Activated CD4-positive, alpha-beta T cell treated with anti-CD3 and anti-CD28 coated beads for 36 hours (primary cell): Measurements from ENCODE around the gene POLG. TPM values are rescaled to one million over a fixed set of nuclear protein-coding genes. Genes with fewer than 3 reads are reported as not detected.
A peak's percentile ranks its signal among the peaks of the same experiment; 100 is the strongest.

Experiments used
- ATAC-seq: fragments of 200-7000 bp; cut with Tn5 transposase; one replicate; pipeline ENCODE4 v1.10.0; 2021; ENCODE audit warnings: mild to moderate bottlenecking, moderate library complexity
- CTCF ChIA-PET: fragments of 350-600 bp; sonication (Branson Sonifier 250); formaldehyde crosslinking; loops from one replicate; lab custom pipeline; 2021; ENCODE audit warnings: antibody characterized with exemption; lab: Charles Lee
- POLR2A ChIA-PET: fragments of 350-600 bp; sonication (Branson Sonifier 250); formaldehyde crosslinking; loops from one replicate; lab custom pipeline; 2021; ENCODE audit warnings: antibody characterized with exemption, inconsistent platforms; lab: Charles Lee
- DNase-seq: peaks from one replicate; pipeline ENCODE4 v3.0.0-alpha.2; 2020
- H3K27ac Mint-ChIP-seq: one replicate; pipeline ENCODE4 v1.8.0; 2021; ENCODE audit warnings: mixed read lengths
- H3K27me3 Mint-ChIP-seq: one replicate; pipeline ENCODE4 v1.8.0; 2021; ENCODE audit warnings: mixed read lengths
- H3K36me3 Mint-ChIP-seq: one replicate; pipeline ENCODE4 v1.8.0; 2021; ENCODE audit warnings: low read depth, mixed read lengths
- H3K4me1 Mint-ChIP-seq: one replicate; pipeline ENCODE4 v1.8.0; 2021; ENCODE audit warnings: mixed read lengths
- H3K4me3 Mint-ChIP-seq: one replicate; pipeline ENCODE4 v1.8.0; 2021; ENCODE audit warnings: mild to moderate bottlenecking, moderate library complexity, mixed read lengths
- H3K9me3 Mint-ChIP-seq: one replicate; pipeline ENCODE4 v1.8.0; 2021; ENCODE audit warnings: low read depth, mixed read lengths
- intact Hi-C, 2 experiments: fragments of 100-400 bp; cut with DNase I in 1 of 2; cut with micrococcal nuclease in 1 of 2; formaldehyde crosslinking; loops; one replicate each; pipeline versions ENCODE4 v1.14.2 to v1.15.1; 2022 to 2024; cut with DNase I, micrococcal nuclease
- total RNA-seq, 2 experiments: library from RNA; stranded (reverse); gene quantifications; one replicate each; pipeline ENCODE4 v1.2.3, GENCODE V29; 2021

Gene POLG
- total RNA-seq, 2 experiments from 2014 or later = 63.2 to 80.4 TPM

DNA sequence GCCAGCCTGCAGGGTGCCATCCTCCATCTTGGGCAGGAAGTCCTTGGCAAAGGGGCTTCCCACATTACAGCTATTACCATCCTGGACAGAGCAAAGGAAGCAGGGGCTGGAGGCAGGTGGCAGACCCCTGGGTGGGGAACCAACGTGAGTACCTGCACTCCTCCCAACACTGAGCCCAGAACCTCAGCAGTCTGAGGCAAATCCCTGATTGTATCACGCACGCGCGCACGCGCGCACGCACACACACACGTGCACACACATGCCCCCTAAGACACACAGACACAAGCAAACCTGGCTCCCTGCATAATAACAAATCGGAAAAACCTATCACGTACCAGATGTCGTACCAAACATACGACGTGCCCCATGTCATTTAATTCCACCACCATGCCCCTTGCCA lies 11.8 kb downstream of the POLG start:
- POLR2A ChIA-PET = no interaction called here
- Mint-ChIP-seq H3K36me3 (peaks cover 70% of the 10 kb centered on the region), H3K27ac (peak overlapping the region; percentile 4)

DNA sequence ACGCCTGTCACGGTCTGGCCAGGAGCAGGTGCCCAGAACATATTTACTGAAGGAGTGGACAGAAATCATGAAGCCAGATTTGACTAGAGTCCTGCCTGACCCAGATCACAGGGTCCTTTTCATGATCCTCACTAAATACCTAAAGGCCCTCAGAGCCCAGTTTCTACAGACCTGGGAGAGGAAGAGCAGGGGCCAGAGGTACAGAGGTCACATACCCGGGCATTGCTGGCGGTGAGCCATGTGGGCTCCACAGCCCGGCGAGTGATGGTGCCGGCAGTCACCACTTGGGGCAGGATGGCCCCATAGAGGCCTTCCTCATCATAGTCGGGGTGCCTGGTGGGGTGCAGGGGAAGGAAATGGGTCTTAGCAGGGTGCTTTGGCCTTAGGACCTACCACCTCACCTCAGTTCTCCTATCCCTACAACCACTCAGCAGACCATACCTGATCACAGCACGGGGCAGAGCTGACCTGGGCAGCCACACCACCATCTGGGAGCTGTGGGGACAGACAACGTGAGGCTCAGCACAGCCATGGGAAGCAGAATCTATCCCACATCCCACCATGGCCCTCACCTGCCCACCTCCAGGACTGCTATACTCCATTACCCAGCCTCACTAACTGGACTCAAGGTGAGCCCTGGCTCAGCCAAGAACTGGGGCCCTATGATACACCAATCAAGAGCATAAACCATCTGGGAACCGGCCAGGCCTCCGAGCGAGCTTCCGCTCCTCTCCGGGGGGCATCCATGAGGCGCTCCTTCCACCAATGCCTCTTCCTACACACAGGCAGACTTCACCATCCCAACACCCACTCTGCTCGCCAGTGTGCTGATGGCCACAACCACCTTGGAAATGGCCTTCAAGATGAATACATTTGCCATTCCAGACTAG lies 12.9 kb downstream of the POLG start:
- Mint-ChIP-seq H3K27ac (no peak overlapping the region), H3K27me3 (no peaks in the 10 kb centered on the region), H3K36me3 (peaks cover 71% of the 10 kb centered on the region), H3K4me3 (no peak overlapping the region), H3K9me3 (no peaks in the 10 kb centered on the region), H3K4me1 (peaks cover 14% of the 10 kb centered on the region)
- DNase-seq (no peak), ATAC-seq (no peak)
- intact Hi-C loops = no loop called here
- ChIA-PET CTCF (interaction anchor here (1.1 to 1.2 kb wide), 2 partner anchors 47 to 378 kb away, joined by 3 read pairs; no protein-coding TSS in a partner anchor), POLR2A (interaction anchor here (0.6 to 0.8 kb wide), 2 partner anchors 10 to 973 kb away, joined by 3 read pairs; no protein-coding TSS in a partner anchor)

More for the DNA sequence above, 11.8 kb downstream of the POLG start:
- CTCF ChIA-PET = no interaction called here
- DNase-seq (no peak), ATAC-seq (no peak)
- Mint-ChIP-seq H3K4me1 (peaks cover 5% of the 10 kb centered on the region), H3K4me3 (no peak overlapping the region), H3K9me3 (no peaks in the 10 kb centered on the region), H3K27me3 (no peaks in the 10 kb centered on the region)
- intact Hi-C loops = no loop called here

DNA sequence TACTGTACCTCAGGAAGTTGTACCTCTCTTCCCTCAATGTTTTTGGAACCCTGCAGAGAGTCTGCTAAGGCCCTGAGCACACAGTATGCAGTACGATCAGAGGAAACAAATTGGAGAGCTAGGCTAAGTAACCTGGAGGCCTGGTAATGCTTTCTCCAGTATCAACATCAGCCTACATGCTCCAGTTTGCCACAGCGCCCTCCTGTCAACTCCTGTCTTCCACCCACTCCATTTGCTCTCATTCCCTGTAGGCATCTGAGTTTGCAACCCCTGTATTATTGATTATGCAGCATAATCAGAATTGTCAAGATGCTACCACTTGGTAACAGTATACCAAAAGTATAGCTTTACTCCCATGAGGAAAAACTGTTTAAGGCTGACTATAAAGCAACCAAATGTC lies 14.4 kb downstream of the POLG start:
- Mint-ChIP-seq H3K4me1 (peaks cover 26% of the 10 kb centered on the region), H3K36me3 (peaks cover 70% of the 10 kb centered on the region)

DNA sequence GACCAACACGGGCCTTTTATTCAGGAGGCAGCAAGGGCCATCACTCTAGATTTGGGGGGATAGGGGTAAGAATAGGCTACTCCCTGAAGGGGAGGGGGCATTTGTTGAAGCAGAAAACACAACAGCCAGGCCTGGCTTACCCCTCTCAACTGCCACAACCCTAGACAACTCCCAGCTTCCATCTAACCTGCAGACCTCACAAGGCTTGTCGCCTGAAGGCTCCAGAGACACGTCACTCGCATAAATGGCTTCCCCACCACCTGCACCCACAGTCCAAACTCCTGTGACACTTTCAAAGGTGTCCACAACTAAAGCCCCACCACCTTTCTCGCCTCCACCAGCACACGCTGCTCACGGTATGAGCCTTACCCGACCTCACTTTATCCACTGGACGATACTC lies 14.9 kb downstream of the POLG start:
- intact Hi-C loops = loop anchor here in 1 of 2 experiments (5.0 kb wide), 1 partner anchor 52 kb away; no protein-coding TSS in a partner anchor
- Mint-ChIP-seq H3K36me3 (peaks cover 71% of the 10 kb centered on the region), H3K27me3 (no peaks in the 10 kb centered on the region), H3K4me3 (no peak overlapping the region), H3K9me3 (no peaks in the 10 kb centered on the region), H3K4me1 (peaks cover 26% of the 10 kb centered on the region), H3K27ac (peak overlapping the region; percentile 63)
- ChIA-PET CTCF (interaction anchor here (0.9 to 1.3 kb wide), 2 partner anchors 13 to 113 kb away, joined by 4 to 5 read pairs; no protein-coding TSS in a partner anchor), POLR2A (no interaction called here)
- DNase-seq (no peak), ATAC-seq (no peak)

More for the DNA sequence above, 14.4 kb downstream of the POLG start:
- intact Hi-C loops = no loop called here
- no peak overlapping the region for H3K4me3 Mint-ChIP-seq
- no peak for ATAC-seq
- ChIA-PET POLR2A (no interaction called here), CTCF (interaction anchor here (0.6 to 0.9 kb wide), 2 partner anchors 13 to 24 kb away, joined by 3 to 4 read pairs; no protein-coding TSS in a partner anchor)
- H3K27me3 Mint-ChIP-seq = no peaks in the 10 kb centered on the region
- DNase-seq = no peak
- peak overlapping the region; percentile 63 for H3K27ac Mint-ChIP-seq
- no peaks in the 10 kb centered on the region for H3K9me3 Mint-ChIP-seq

DNA sequence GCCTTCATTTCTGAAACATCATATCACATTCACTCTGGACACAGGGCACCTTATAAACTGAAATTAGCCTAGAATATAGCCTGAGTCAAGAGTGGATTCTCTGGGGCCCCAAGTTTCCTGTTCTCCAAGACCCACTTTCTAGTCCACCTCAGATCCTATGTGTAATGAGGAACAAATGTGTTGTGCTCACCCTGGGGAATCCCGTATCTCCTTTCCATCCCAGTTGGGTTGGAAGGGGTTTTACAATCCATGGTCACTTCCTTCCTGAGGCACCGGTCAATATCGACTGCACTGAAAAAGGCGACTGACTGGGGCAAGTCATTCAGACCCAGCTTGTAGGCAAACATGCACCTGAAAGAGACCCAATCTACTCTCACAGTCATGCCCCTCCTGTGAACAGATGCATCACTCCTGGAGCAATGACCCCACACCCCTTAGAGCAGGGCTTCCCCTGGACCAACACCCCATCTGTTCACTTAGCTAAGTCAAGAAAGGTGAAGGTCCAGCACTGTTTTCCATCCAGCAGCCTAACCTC lies 17.4 kb downstream of the POLG start:
- Mint-ChIP-seq H3K9me3 (no peaks in the 10 kb centered on the region), H3K27me3 (no peaks in the 10 kb centered on the region), H3K4me1 (peaks cover 26% of the 10 kb centered on the region), H3K27ac (peak overlapping the region; percentile 85), H3K4me3 (no peak overlapping the region), H3K36me3 (peaks cover 67% of the 10 kb centered on the region)
- intact Hi-C loops = loop anchor here in 1 of 2 experiments (5.0 kb wide), 1 partner anchor 50 kb away; no protein-coding TSS in a partner anchor
- DNase-seq (no peak), ATAC-seq (peak; percentile 28)
- CTCF ChIA-PET = interaction anchor here (0.5 to 1.6 kb wide), 4 partner anchors 9 to 103 kb away, joined by 3 to 4 read pairs (median 3); no protein-coding TSS in a partner anchor
- POLR2A ChIA-PET = no interaction called here

DNA sequence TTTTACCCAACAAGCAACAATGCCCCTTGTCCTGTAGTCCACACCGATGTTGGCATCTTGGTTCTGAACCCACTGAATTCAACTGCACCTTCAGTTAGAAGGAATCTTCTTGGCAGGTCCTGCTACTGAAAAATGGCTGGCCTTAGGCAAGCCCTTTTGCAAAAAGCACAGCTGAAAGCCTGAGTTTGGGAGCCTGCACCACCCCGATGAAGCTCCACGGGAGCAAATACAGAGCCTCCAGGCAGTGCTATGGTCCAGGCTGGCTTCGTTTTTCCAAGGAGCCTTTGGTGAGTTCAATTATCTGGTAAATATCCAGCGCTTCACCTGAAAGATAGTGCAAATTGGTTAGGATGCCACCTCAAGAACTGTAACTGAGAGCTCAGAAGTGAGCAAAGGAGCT lies 18.1 kb downstream of the POLG start:
- Mint-ChIP-seq H3K36me3 (peaks cover 66% of the 10 kb centered on the region), H3K27ac (peak overlapping the region; percentile 66), H3K27me3 (no peaks in the 10 kb centered on the region), H3K4me1 (peaks cover 26% of the 10 kb centered on the region), H3K9me3 (no peaks in the 10 kb centered on the region), H3K4me3 (no peak overlapping the region)
- no peak for DNase-seq
- POLR2A ChIA-PET = no interaction called here
- intact Hi-C loops = loop anchor here in 1 of 2 experiments (5.0 kb wide), 1 partner anchor 49 kb away; no protein-coding TSS in a partner anchor
- no peak for ATAC-seq
- CTCF ChIA-PET = interaction anchor here (1.5 kb wide), 1 partner anchor 19 kb away, joined by 3 read pairs; no protein-coding TSS in a partner anchor

DNA sequence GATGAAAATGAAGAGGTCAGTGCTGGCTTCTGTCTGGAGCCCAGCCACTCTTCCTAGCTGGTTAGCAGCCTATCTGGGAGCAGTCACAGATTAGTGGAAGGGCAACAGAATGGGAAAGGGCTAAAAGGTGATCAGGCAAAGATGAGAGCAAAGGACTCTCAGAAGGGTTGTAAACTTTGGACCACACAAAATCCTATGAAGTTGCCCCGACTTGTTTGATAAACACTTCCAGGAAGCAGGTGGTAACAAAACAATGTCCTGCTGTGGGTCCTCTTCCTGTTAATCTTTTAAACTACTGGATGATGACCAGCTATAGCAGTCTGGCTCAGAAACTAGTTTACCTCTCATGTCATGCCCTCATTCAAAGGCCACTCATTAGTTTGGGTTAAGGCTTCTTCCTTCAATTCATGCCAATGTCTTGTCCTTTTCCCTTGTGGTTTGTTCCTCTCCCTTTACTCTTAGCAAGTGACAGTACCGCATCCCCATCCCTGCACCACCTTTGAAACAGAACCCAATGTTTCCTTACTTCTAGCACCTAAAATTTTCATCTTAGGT lies 19.2 kb downstream of the POLG start:
- Mint-ChIP-seq H3K4me3 (no peak overlapping the region), H3K9me3 (no peaks in the 10 kb centered on the region), H3K4me1 (peaks cover 26% of the 10 kb centered on the region), H3K27me3 (no peaks in the 10 kb centered on the region), H3K36me3 (peaks cover 66% of the 10 kb centered on the region), H3K27ac (peak overlapping the region; percentile 66)
- ChIA-PET CTCF (interaction anchor here (0.7 kb wide), 1 partner anchor 9 kb away, joined by 3 read pairs; no protein-coding TSS in a partner anchor), POLR2A (interaction anchor here (0.6 to 1.2 kb wide), 2 partner anchors 15 to 122 kb away, joined by 3 to 4 read pairs; no protein-coding TSS in a partner anchor)
- no peak for DNase-seq
- intact Hi-C loops = loop anchor here in 1 of 2 experiments (5.0 kb wide), 1 partner anchor 48 kb away; no protein-coding TSS in a partner anchor
- no peak for ATAC-seq

DNA sequence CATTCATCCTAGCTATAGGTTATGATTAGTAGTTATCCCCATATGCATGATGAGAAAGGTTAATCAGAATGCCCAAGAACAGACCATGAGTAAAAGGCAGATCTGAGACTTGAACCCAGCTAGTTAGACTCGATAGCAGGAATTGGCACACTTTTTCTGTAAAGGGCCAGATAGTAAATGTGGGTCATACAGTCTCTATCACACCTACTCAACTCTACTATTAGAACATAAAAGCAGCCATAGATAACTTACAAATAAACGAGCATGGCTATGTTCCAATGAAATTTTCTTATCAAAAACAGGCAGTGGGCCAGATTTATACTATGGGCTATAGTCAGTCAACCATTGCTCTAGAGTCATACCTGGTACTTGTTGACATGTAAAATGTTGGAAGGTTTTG lies 24.6 kb downstream of the POLG start:
- Mint-ChIP-seq H3K27me3 (no peaks in the 10 kb centered on the region), H3K36me3 (peaks cover 72% of the 10 kb centered on the region), H3K4me3 (no peak overlapping the region), H3K4me1 (no peaks in the 10 kb centered on the region), H3K27ac (peak overlapping the region; percentile 20), H3K9me3 (no peaks in the 10 kb centered on the region)
- ATAC-seq (no peak), DNase-seq (no peak)
- intact Hi-C loops = loop anchor here in 1 of 2 experiments (5.0 kb wide), 1 partner anchor 103 kb away; no protein-coding TSS in a partner anchor
- CTCF ChIA-PET = interaction anchor here (0.6 kb wide), 1 partner anchor 65 kb away, joined by 3 read pairs; no protein-coding TSS in a partner anchor
- POLR2A ChIA-PET = no interaction called here

DNA sequence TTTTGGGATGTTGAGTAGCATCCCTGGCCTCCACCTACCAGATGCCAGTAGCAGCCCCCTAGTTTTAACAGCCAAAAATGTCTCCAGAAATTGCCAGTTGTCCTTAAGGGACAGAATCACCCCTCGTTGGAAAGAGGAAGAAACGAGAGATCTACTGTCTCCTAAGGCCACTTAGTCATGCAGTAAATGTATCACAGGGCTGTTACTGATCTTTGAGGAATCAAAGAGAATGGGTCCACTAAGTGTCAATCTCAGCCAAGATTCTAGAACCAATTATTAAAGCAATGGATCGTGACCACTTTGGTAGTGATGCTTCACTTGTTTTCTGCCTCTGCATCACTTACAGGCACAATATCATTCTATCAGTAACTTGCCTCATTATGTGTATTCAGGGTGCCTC lies 26.4 kb downstream of the POLG start:
- no peak for ATAC-seq
- no peaks in the 10 kb centered on the region for H3K9me3 Mint-ChIP-seq
- no peak overlapping the region for H3K27ac Mint-ChIP-seq
- DNase-seq = no peak
- peaks cover 73% of the 10 kb centered on the region for H3K36me3 Mint-ChIP-seq
- intact Hi-C loops = loop anchor here in 1 of 2 experiments (5.0 kb wide), 1 partner anchor 101 kb away; no protein-coding TSS in a partner anchor
- ChIA-PET CTCF (no interaction called here), POLR2A (no interaction called here)
- no peaks in the 10 kb centered on the region for H3K27me3 Mint-ChIP-seq
- no peaks in the 10 kb centered on the region for H3K4me1 Mint-ChIP-seq
- no peak overlapping the region for H3K4me3 Mint-ChIP-seq

DNA sequence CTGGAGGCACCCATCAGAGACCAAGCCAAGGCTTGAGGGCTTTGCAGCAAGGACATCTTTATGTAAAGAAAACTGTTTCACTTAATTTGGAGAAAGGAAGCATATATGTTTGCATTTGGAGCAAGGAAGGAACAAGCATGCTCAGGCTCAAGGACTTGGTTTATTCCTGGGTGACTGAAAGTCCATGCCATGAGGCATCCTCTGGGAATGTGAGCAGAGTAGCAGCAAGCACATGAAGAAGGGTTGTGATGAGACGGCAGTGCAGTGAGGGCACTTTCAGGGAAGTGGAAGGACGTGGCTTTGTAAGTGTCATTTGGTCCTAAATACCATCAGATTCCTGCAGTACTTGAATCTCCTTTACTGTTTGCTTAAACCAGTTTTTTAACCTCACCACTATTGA lies 26.8 kb downstream of the POLG start:
- DNase-seq (no peak), ATAC-seq (no peak)
- Mint-ChIP-seq H3K9me3 (no peaks in the 10 kb centered on the region), H3K36me3 (peaks cover 73% of the 10 kb centered on the region), H3K4me1 (no peaks in the 10 kb centered on the region), H3K27ac (no peak overlapping the region), H3K4me3 (no peak overlapping the region), H3K27me3 (no peaks in the 10 kb centered on the region)
- intact Hi-C loops = loop anchor here in 1 of 2 experiments (5.0 kb wide), 1 partner anchor 100 kb away; no protein-coding TSS in a partner anchor
- CTCF ChIA-PET = interaction anchor here (0.8 to 0.9 kb wide), 2 partner anchors 13 to 101 kb away, joined by 3 to 4 read pairs; no protein-coding TSS in a partner anchor
- POLR2A ChIA-PET = no interaction called here
